Left colon (tissue), 2 donors: ENCODE results near the gene PCDHB11. TPM values are rescaled to one million over a fixed set of nuclear protein-coding genes. Genes with fewer than 3 reads are reported as not detected.
"Not testable (repeated sequence)": the region's sequence is repeated elsewhere in the genome, so short reads cannot be mapped to it uniquely, and the experiment has no call there.

Experiments
- ATAC-seq: fragments of 200-7000 bp; cut with Tn5 transposase; one replicate; pipeline ENCODE4 v1.9.1; 2020; ENCODE audit warnings: mild to moderate bottlenecking, moderate library complexity
- DNase-seq, 2 donors: peaks; one replicate each; pipeline ENCODE4 v3.0.0-alpha.2; 2020
- intact Hi-C, 2 donors: fragments of 100-400 bp; cut with DNase I in 1 of 2; cut with micrococcal nuclease in 1 of 2; formaldehyde crosslinking; loops; one replicate each; pipeline versions ENCODE4 v1.11.2 to v1.14.0; 2022; cut with DNase I, micrococcal nuclease
- total RNA-seq, 2 donors: library from RNA; stranded (reverse); fragmentation: NEBNext Ultra II Directional; extraction: Animal tissue kit (Norgen Biotek cat#: 25700); gene quantifications; one replicate each; pipeline ENCODE4 v1.2.1, GENCODE V29; 2021
- donor health status: DM: no; HTN: no; CAD: no.
- donor health status: DM: yes; HTN: yes; CAD: no.

PCDHB11 gene
- total RNA-seq, 2 donors from 2014 or later = 0.82 to 1.4 TPM

- ATAC-seq, intact Hi-C loops, DNase-seq: not testable (repeated sequence)
Measured at GRCh38 chr5:141224844-141225243, 25.4 kb downstream of the PCDHB11 start.

- DNase-seq, ATAC-seq, intact Hi-C loops: not testable (repeated sequence)
Measured at GRCh38 chr5:141225421-141225820, 26.0 kb downstream of the PCDHB11 start.

- intact Hi-C loops = no loop called here
- no peak for DNase-seq
- ATAC-seq = no peak
Measured at GRCh38 chr5:141234109-141234667, 34.8 kb downstream of the PCDHB11 start.

DNA sequence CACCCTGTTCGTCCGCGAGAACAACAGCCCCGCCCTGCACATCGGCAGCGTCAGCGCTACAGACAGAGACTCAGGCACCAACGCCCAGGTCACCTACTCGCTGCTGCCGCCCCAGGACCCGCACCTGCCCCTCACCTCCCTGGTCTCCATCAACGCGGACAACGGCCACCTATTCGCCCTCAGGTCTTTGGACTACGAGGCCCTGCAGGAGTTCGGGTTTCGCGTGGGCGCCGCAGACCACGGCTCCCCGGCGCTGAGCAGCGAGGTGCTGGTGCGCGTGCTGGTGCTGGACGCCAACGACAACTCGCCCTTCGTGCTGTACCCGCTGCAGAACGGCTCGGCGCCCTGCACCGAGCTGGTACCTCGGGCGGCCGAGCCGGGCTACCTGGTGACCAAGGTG lies 36.5 kb downstream of the PCDHB11 start:
- intact Hi-C loops, DNase-seq, ATAC-seq: not testable (repeated sequence)

DNA sequence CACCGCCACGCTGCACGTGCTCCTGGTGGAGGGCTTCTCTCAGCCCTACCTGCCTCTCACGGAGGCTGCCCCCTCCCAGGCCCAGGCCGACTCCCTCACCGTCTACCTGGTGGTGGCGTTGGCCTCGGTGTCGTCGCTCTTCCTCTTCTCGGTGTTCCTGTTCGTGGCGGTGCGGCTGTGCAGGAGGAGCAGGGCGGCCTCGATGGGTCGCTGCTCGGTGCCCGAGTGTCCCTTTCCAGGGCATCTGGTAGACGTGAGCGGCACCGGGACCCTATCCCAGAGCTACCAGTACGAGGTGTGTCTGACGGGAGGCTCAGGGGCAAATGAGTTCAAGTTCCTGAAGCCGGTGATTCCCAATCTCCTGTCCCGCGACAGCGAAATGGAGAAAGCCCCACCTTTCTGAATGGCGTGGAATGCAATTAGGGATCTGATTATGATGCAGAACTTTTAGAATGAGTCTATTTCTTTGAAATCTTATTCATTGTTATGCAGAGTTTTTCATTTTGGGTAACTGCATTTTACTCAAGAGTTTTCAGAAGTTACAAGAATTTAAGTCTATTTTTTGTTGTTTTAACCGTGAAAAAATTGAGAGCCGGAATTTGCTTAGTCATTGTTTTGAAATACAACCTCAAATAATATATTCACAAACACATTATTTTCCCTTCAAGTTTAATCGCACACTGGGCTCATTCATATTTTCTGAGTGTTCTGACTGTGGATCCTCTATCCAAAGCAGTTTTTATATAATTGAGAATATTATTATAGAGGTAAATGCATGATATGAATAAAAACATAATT lies 37.3 kb downstream of the PCDHB11 start:
- intact Hi-C loops = no loop called here
- DNase-seq (no peak), ATAC-seq (no peak)

GRCh38 chr5:141241496-141241895 lies 42.1 kb downstream of the PCDHB11 start:
- no peak for DNase-seq
- ATAC-seq = no peak
- intact Hi-C loops = no loop called here

- DNase-seq (peak in 1 of 2 donors; percentile 12), ATAC-seq (no peak)
- intact Hi-C loops = no loop called here
Measured at GRCh38 chr5:141245250-141245717, 45.9 kb downstream of the PCDHB11 start, which contains the start of gene PCDHB15. Gene PCDHB15, plus strand, starts transcription at chr5:141245395. Its CDS starts 184 bp downstream, at chr5:141245579.

DNA sequence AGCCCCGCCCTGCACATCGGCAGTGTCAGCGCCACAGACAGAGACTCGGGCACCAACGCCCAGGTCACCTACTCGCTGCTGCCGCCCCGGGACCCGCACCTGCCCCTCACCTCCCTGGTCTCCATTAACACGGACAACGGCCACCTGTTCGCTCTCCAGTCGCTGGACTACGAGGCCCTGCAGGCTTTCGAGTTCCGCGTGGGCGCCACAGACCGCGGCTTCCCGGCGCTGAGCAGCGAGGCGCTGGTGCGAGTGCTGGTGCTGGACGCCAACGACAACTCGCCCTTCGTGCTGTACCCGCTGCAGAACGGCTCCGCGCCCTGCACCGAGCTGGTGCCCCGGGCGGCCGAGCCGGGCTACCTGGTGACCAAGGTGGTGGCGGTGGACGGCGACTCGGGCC lies 47.5 kb downstream of the PCDHB11 start:
- DNase-seq, intact Hi-C loops, ATAC-seq: not testable (repeated sequence)

DNA sequence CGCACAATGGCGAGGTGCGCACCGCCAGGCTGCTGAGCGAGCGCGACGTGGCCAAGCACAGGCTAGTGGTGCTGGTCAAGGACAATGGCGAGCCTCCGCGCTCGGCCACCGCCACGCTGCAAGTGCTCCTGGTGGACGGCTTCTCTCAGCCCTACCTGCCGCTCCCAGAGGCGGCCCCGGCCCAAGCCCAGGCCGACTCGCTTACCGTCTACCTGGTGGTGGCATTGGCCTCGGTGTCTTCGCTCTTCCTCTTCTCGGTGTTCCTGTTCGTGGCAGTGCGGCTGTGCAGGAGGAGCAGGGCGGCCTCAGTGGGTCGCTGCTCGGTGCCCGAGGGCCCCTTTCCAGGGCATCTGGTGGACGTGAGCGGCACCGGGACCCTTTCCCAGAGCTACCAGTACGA lies 48.0 kb downstream of the PCDHB11 start:
- ATAC-seq, DNase-seq, intact Hi-C loops: not testable (repeated sequence)

GRCh38 chr5:141250576-141250975 lies 51.1 kb downstream of the PCDHB11 start:
- ATAC-seq = no peak
- DNase-seq = no peak
- intact Hi-C loops = no loop called here

Other genes starting within 250 kb of the PCDHB11 start
- under 1 TPM; 0.47 to 0.58 TPM for gene PCDHAC2, start 233.2 kb upstream of the PCDHB11 start, total RNA-seq
- gene PCDHB1, start 148.3 kb upstream of the PCDHB11 start, total RNA-seq = not detected
- gene PCDHB2, start 105.0 kb upstream of the PCDHB11 start, total RNA-seq = 1 to 10 TPM; 1.1 to 1.2 TPM
- 1 to 10 TPM in 1 of 2 donors, under 1 TPM in 1; 0.73 to 1.4 TPM for gene PCDHB3, start 99.2 kb upstream of the PCDHB11 start, total RNA-seq
- under 1 TPM; 0.46 to 0.81 TPM for gene PCDHB4, start 77.8 kb upstream of the PCDHB11 start, total RNA-seq
- under 1 TPM; 0.31 to 0.56 TPM for gene PCDHB5, start 64.4 kb upstream of the PCDHB11 start, total RNA-seq
- gene PCDHB6, start 49.6 kb upstream of the PCDHB11 start, total RNA-seq = under 1 TPM in 1 of 2 donors, not detected in 1; 0.11 TPM
- under 1 TPM; 0.12 to 0.34 TPM for gene PCDHB7, start 27.0 kb upstream of the PCDHB11 start, total RNA-seq
- gene PCDHB8, start 21.8 kb upstream of the PCDHB11 start, total RNA-seq = under 1 TPM; 0.59 to 0.67 TPM
- 1 to 10 TPM in 1 of 2 donors, under 1 TPM in 1; 0.34 to 1.2 TPM for gene PCDHB16, start 17.2 kb upstream of the PCDHB11 start, total RNA-seq
- gene PCDHB9, start 12.5 kb upstream of the PCDHB11 start, total RNA-seq = under 1 TPM; 0.34 to 0.61 TPM
- gene PCDHB10, start 7.3 kb upstream of the PCDHB11 start, total RNA-seq = under 1 TPM; 0.40 to 0.56 TPM
- gene PCDHB12, start 9.1 kb downstream of the PCDHB11 start, total RNA-seq = under 1 TPM; 0.24 to 0.42 TPM
- 1 to 10 TPM; 1.3 to 2.0 TPM for gene PCDHB13, start 14.3 kb downstream of the PCDHB11 start, total RNA-seq
- gene PCDHB14, start 23.7 kb downstream of the PCDHB11 start, total RNA-seq = 1 to 10 TPM; 1.2 to 1.7 TPM
- 1 to 10 TPM in 1 of 2 donors, under 1 TPM in 1; 0.49 to 1.1 TPM for gene PCDHB15, start 45.8 kb downstream of the PCDHB11 start, total RNA-seq
- gene SLC25A2, start 104.4 kb downstream of the PCDHB11 start, total RNA-seq = 1 to 10 TPM in 1 of 2 donors, under 1 TPM in 1; 0.95 to 1.4 TPM
- 10 to 100 TPM; 52.3 to 66.1 TPM for gene TAF7, start 121.2 kb downstream of the PCDHB11 start, total RNA-seq
- under 1 TPM; 0.31 TPM for gene PCDHGA1, start 130.9 kb downstream of the PCDHB11 start, total RNA-seq
- under 1 TPM; 0.31 to 0.75 TPM for gene PCDHGA2, start 139.1 kb downstream of the PCDHB11 start, total RNA-seq
- gene PCDHGA3, start 144.2 kb downstream of the PCDHB11 start, total RNA-seq = under 1 TPM; 0.21 to 0.39 TPM
- gene PCDHGB1, start 150.5 kb downstream of the PCDHB11 start, total RNA-seq = 1 to 10 TPM in 1 of 2 donors, under 1 TPM in 1; 0.79 to 1.1 TPM
- under 1 TPM; 0.37 to 0.84 TPM for gene PCDHGA4, start 155.4 kb downstream of the PCDHB11 start, total RNA-seq
- gene PCDHGB2, start 160.4 kb downstream of the PCDHB11 start, total RNA-seq = 1 to 10 TPM; 1.6 to 1.7 TPM
- gene PCDHGA5, start 164.5 kb downstream of the PCDHB11 start, total RNA-seq = 1 to 10 TPM in 1 of 2 donors, under 1 TPM in 1; 0.70 to 1.5 TPM
- 1 to 10 TPM in 1 of 2 donors, under 1 TPM in 1; 0.98 to 1.5 TPM for gene PCDHGB3, start 170.6 kb downstream of the PCDHB11 start, total RNA-seq
- gene PCDHGA6, start 174.3 kb downstream of the PCDHB11 start, total RNA-seq = 1 to 10 TPM; 1.6 to 2.0 TPM
- 1 to 10 TPM; 1.3 to 1.5 TPM for gene PCDHGA7, start 183.1 kb downstream of the PCDHB11 start, total RNA-seq
- gene PCDHGB4, start 188.1 kb downstream of the PCDHB11 start, total RNA-seq = 1 to 10 TPM in 1 of 2 donors, under 1 TPM in 1; 0.98 to 1.3 TPM
- gene PCDHGA8, start 193.0 kb downstream of the PCDHB11 start, total RNA-seq = under 1 TPM; 0.73 to 0.82 TPM
- gene PCDHGB5, start 198.3 kb downstream of the PCDHB11 start, total RNA-seq = 1 to 10 TPM; 3.4 to 4.0 TPM
- 1 to 10 TPM; 1.6 to 2.6 TPM for gene PCDHGA9, start 203.2 kb downstream of the PCDHB11 start, total RNA-seq
- gene PCDHGB6, start 208.4 kb downstream of the PCDHB11 start, total RNA-seq = 1 to 10 TPM; 1.9 to 2.2 TPM
- gene PCDHGA10, start 213.4 kb downstream of the PCDHB11 start, total RNA-seq = 1 to 10 TPM; 2.8 to 5.3 TPM
- 1 to 10 TPM; 3.0 to 4.2 TPM for gene PCDHGB7, start 218.1 kb downstream of the PCDHB11 start, total RNA-seq
- gene PCDHGA11, start 221.4 kb downstream of the PCDHB11 start, total RNA-seq = 1 to 10 TPM; 1.3 to 2.2 TPM
- gene PCDHGA12, start 230.9 kb downstream of the PCDHB11 start, total RNA-seq = 1 to 10 TPM; 1.8 to 2.0 TPM